Karpas-422 (cell line): ENCODE data around the gene MLC1. TPM values are rescaled to one million over a fixed set of nuclear protein-coding genes. Genes with fewer than 3 reads are reported as not detected.

Source experiments
- DNase-seq: peaks from one replicate; pipeline ENCODE4 v3.0.0-alpha.2; 2015
- H2AFZ ChIP-seq: fragments of 200-600 bp; sonication (generic); 2 replicates; pipeline ENCODE4 v1.6.1; 2014; ENCODE audit warnings: antibody characterized with exemption, low read length, mixed read lengths
- H3K27ac ChIP-seq: fragments of 200-600 bp; sonication (generic); 2 replicates; pipeline ENCODE4 v1.5.1; 2014; ENCODE audit warnings: mild to moderate bottlenecking, low read length, moderate library complexity
- H3K27me3 ChIP-seq: fragments of 200-600 bp; sonication (generic); 2 replicates; pipeline ENCODE4 v1.6.1; 2014; ENCODE audit warnings: low read length, mixed read lengths
- H3K36me3 ChIP-seq: fragments of 200-600 bp; sonication (generic); 2 replicates; pipeline ENCODE4 v1.6.1; 2014; ENCODE audit warnings: low read length, mixed read lengths; ENCODE audit not compliant: insufficient read depth
- H3K4me1 ChIP-seq: fragments of 200-600 bp; sonication (generic); 2 replicates; pipeline ENCODE4 v1.6.1; 2014; ENCODE audit warnings: mild to moderate bottlenecking, low read length, mixed read lengths
- H3K4me2 ChIP-seq: fragments of 200-600 bp; sonication (generic); 2 replicates; pipeline ENCODE4 v1.6.1; 2014; ENCODE audit warnings: low read length, low read depth, mild to moderate bottlenecking; ENCODE audit not compliant: poor library complexity, severe bottlenecking
- H3K4me3 ChIP-seq: fragments of 200-600 bp; sonication (generic); 2 replicates; pipeline ENCODE4 v1.5.1; 2014; ENCODE audit warnings: mild to moderate bottlenecking, antibody characterized with exemption, low read length, mixed read lengths
- H3K79me2 ChIP-seq: fragments of 200-600 bp; sonication (generic); 2 replicates; pipeline ENCODE4 v1.6.1; 2014; ENCODE audit warnings: mild to moderate bottlenecking, low read length, mixed read lengths
- H3K9ac ChIP-seq: fragments of 200-600 bp; sonication (generic); 2 replicates; pipeline ENCODE4 v1.6.0; 2014; ENCODE audit warnings: low read length
- H3K9me2 ChIP-seq: fragments of 200-600 bp; sonication (generic), shearing (Covaris generic); replicated peaks from 2 replicates; pipeline ENCODE4 v1.6.0; 2014; ENCODE audit warnings: mild to moderate bottlenecking, low read length, moderate library complexity; ENCODE audit not compliant: insufficient read depth
- H3K9me3 ChIP-seq: fragments of 300-700, 200-600 bp; sonication (generic); 2 replicates; pipeline ENCODE4 v1.6.1; 2014; ENCODE audit warnings: low read length, mixed read lengths
- H4K20me1 ChIP-seq: fragments of 200-600 bp; sonication (generic); 2 replicates; pipeline ENCODE4 v1.6.1; 2014; ENCODE audit warnings: mild to moderate bottlenecking, antibody characterized with exemption, low read length, low read depth; ENCODE audit not compliant: insufficient read depth
- total RNA-seq: library from RNA; depleted of rRNA; stranded (reverse); fragments of >200 nt; shearing (Covaris generic); gene quantifications from 2 replicates; pipeline ENCODE4 v1.2.3, GENCODE V29; 2014; ENCODE audit warnings: low replicate concordance

MLC1 gene
- total RNA-seq, 1 experiment from 2014 or later = not detected

- H3K4me3 ChIP-seq = no peak overlapping the region
- no peak overlapping the region for H3K9ac ChIP-seq
- no peaks in the 10 kb centered on the region for H3K27me3 ChIP-seq
- H3K4me2 ChIP-seq = no peak overlapping the region
- no peaks in the 10 kb centered on the region for H3K4me1 ChIP-seq
- H2AFZ ChIP-seq = no peak overlapping the region
- no peaks in the 10 kb centered on the region for H3K36me3 ChIP-seq
- no peak for DNase-seq
- no peaks in the 10 kb centered on the region for H3K9me3 ChIP-seq
- no peaks in the 10 kb centered on the region for H3K79me2 ChIP-seq
- H3K9me2 ChIP-seq = no peaks in the 10 kb centered on the region
- H4K20me1 ChIP-seq = no peaks in the 10 kb centered on the region
- H3K27ac ChIP-seq = no peak overlapping the region
Measured at GRCh38 chr22:50070366-50070765, 14.9 kb downstream of the MLC1 start.

GRCh38 chr22:50068096-50068495 is 17.1 kb downstream of the MLC1 start:
- Histone ChIP-seq H3K9me3 (no peaks in the 10 kb centered on the region), H3K4me1 (no peaks in the 10 kb centered on the region), H3K27me3 (no peaks in the 10 kb centered on the region), H3K79me2 (no peaks in the 10 kb centered on the region), H3K36me3 (no peaks in the 10 kb centered on the region), H3K4me2 (no peak overlapping the region), H3K9me2 (no peaks in the 10 kb centered on the region), H4K20me1 (no peaks in the 10 kb centered on the region), H2AFZ (no peak overlapping the region), H3K9ac (no peak overlapping the region), H3K27ac (no peak overlapping the region), H3K4me3 (no peak overlapping the region)
- no peak for DNase-seq

- H3K27ac ChIP-seq = no peak overlapping the region
- no peak overlapping the region for H3K9ac ChIP-seq
- H3K4me3 ChIP-seq = no peak overlapping the region
- H4K20me1 ChIP-seq = no peaks in the 10 kb centered on the region
- no peak overlapping the region for H2AFZ ChIP-seq
- no peaks in the 10 kb centered on the region for H3K36me3 ChIP-seq
- no peak for DNase-seq
- H3K9me2 ChIP-seq = no peaks in the 10 kb centered on the region
- no peaks in the 10 kb centered on the region for H3K27me3 ChIP-seq
- H3K4me2 ChIP-seq = no peak overlapping the region
- no peaks in the 10 kb centered on the region for H3K9me3 ChIP-seq
- no peaks in the 10 kb centered on the region for H3K4me1 ChIP-seq
- no peaks in the 10 kb centered on the region for H3K79me2 ChIP-seq
Measured at GRCh38 chr22:50067244-50067643, 18.0 kb downstream of the MLC1 start.

GRCh38 chr22:50064453-50064852 is 20.8 kb downstream of the MLC1 start:
- H3K4me3 ChIP-seq = no peak overlapping the region
- H3K9me3 ChIP-seq = no peaks in the 10 kb centered on the region
- no peak for DNase-seq
- no peaks in the 10 kb centered on the region for H3K9me2 ChIP-seq
- H3K4me1 ChIP-seq = peaks cover 4% of the 10 kb centered on the region
- no peaks in the 10 kb centered on the region for H3K27me3 ChIP-seq
- H4K20me1 ChIP-seq = no peaks in the 10 kb centered on the region
- no peak overlapping the region for H3K4me2 ChIP-seq
- no peaks in the 10 kb centered on the region for H3K36me3 ChIP-seq
- H3K27ac ChIP-seq = no peak overlapping the region
- no peak overlapping the region for H3K9ac ChIP-seq
- no peaks in the 10 kb centered on the region for H3K79me2 ChIP-seq
- H2AFZ ChIP-seq = no peak overlapping the region

- Histone ChIP-seq H4K20me1 (no peaks in the 10 kb centered on the region), H3K9me2 (no peaks in the 10 kb centered on the region), H3K4me1 (peaks cover 11% of the 10 kb centered on the region), H3K27ac (no peak overlapping the region), H3K27me3 (no peaks in the 10 kb centered on the region), H2AFZ (no peak overlapping the region), H3K4me3 (no peak overlapping the region), H3K9ac (no peak overlapping the region), H3K4me2 (no peak overlapping the region), H3K79me2 (no peaks in the 10 kb centered on the region), H3K36me3 (no peaks in the 10 kb centered on the region), H3K9me3 (no peaks in the 10 kb centered on the region)
- no peak for DNase-seq
Measured at GRCh38 chr22:50063589-50064393, 21.4 kb downstream of the MLC1 start.

- Histone ChIP-seq H3K36me3 (no peaks in the 10 kb centered on the region), H3K4me3 (no peak overlapping the region), H3K9me2 (no peaks in the 10 kb centered on the region), H3K4me1 (peaks cover 14% of the 10 kb centered on the region), H3K9ac (no peak overlapping the region), H3K9me3 (no peaks in the 10 kb centered on the region), H3K4me2 (no peak overlapping the region), H3K27me3 (no peaks in the 10 kb centered on the region), H3K79me2 (no peaks in the 10 kb centered on the region), H4K20me1 (no peaks in the 10 kb centered on the region), H3K27ac (no peak overlapping the region), H2AFZ (no peak overlapping the region)
- DNase-seq = no peak
Measured at GRCh38 chr22:50062509-50063135, 22.6 kb downstream of the MLC1 start.

- H3K27me3 ChIP-seq = no peaks in the 10 kb centered on the region
- no peak overlapping the region for H3K4me2 ChIP-seq
Measured at GRCh38 chr22:50061824-50062355, 23.3 kb downstream of the MLC1 start.

GRCh38 chr22:50061141-50061823 is 23.9 kb downstream of the MLC1 start:
- no peaks in the 10 kb centered on the region for H4K20me1 ChIP-seq
- no peak overlapping the region for H3K27ac ChIP-seq
- no peak overlapping the region for H3K9ac ChIP-seq
- no peaks in the 10 kb centered on the region for H3K9me3 ChIP-seq
- H3K36me3 ChIP-seq = no peaks in the 10 kb centered on the region
- H2AFZ ChIP-seq = no peak overlapping the region
- H3K4me2 ChIP-seq = no peak overlapping the region
- no peak overlapping the region for H3K4me3 ChIP-seq
- no peaks in the 10 kb centered on the region for H3K79me2 ChIP-seq
- peaks cover 22% of the 10 kb centered on the region for H3K4me1 ChIP-seq
- H3K9me2 ChIP-seq = no peaks in the 10 kb centered on the region
- DNase-seq = no peak
- no peaks in the 10 kb centered on the region for H3K27me3 ChIP-seq

More at GRCh38 chr22:50061824-50062355, 23.3 kb downstream of the MLC1 start:
- Histone ChIP-seq H3K9me3 (no peaks in the 10 kb centered on the region), H3K36me3 (no peaks in the 10 kb centered on the region), H3K27ac (no peak overlapping the region), H3K4me1 (peaks cover 16% of the 10 kb centered on the region), H4K20me1 (no peaks in the 10 kb centered on the region), H2AFZ (no peak overlapping the region), H3K79me2 (no peaks in the 10 kb centered on the region), H3K9me2 (no peaks in the 10 kb centered on the region), H3K4me3 (no peak overlapping the region), H3K9ac (no peak overlapping the region)
- DNase-seq = no peak
